Endothelial cell of umbilical vein (primary cell): ENCODE measurements around the gene EMP2. TPM values are rescaled to one million over a fixed set of nuclear protein-coding genes. Genes with fewer than 3 reads are reported as not detected.

Experiments used
- BruUV-seq: library from RNA; stranded (reverse); fragments of 400-500 nt; replicated peaks from 2 replicates; lab custom pipeline; 2021; lab: Mats Ljungman, UMichigan
- CTCF ChIA-PET: fragments of 300-600, 350-600 bp; sonication (Branson Sonifier 250); formaldehyde crosslinking; loops from one replicate; lab custom pipeline; 2021; ENCODE audit warnings: antibody characterized with exemption, inconsistent platforms; lab: Charles Lee
- POLR2A ChIA-PET: fragments of 300-600, 350-600 bp; sonication (Branson Sonifier 250); formaldehyde crosslinking; loops from one replicate; lab custom pipeline; 2021; ENCODE audit warnings: antibody characterized with exemption, inconsistent platforms; lab: Charles Lee
- DNase-seq: peaks from one replicate; pipeline ENCODE4 v3.0.0-alpha.2; 2011; ENCODE audit warnings: low read depth, low spot score
- FAIRE-seq: peaks from 2 replicates; lab custom pipeline; 2011; peaks lifted over from hg19 to GRCh38; lab: Jason Lieb, UNC
- H2AFZ ChIP-seq: 2 replicates; pipeline ENCODE4 v1.6.0; 2012; ENCODE audit warnings: low read depth, low read length, control low read depth, inconsistent platforms
- H3K27ac ChIP-seq: 2 replicates; pipeline ENCODE4 v1.5.1; 2011; ENCODE audit warnings: low read depth, mild to moderate bottlenecking, control low read depth, low read length, moderate library complexity; ENCODE audit not compliant: insufficient read depth
- H3K27me3 ChIP-seq, 2 experiments: 2 replicates each; pipeline versions ENCODE4 v1.6.0 to v1.6.1; 2011; ENCODE audit warnings: low read length in 2 of 2, mixed read lengths in 1 of 2; ENCODE audit not compliant: control insufficient read depth in 2 of 2, insufficient read depth in 2 of 2
- H3K36me3 ChIP-seq, 2 experiments: 2 replicates in 1 of 2; 3 replicates in 1 of 2; pipeline ENCODE4 v1.5.1; 2011; ENCODE audit warnings: low read length in 2 of 2, mild to moderate bottlenecking in 1 of 2, moderate library complexity in 1 of 2; ENCODE audit not compliant: control insufficient read depth in 2 of 2, insufficient read depth in 2 of 2; ENCODE audit errors: extremely low read depth in 1 of 2
- H3K4me1 ChIP-seq: 3 replicates; pipeline ENCODE4 v1.5.1; 2011; ENCODE audit warnings: mild to moderate bottlenecking, low read length; ENCODE audit not compliant: control insufficient read depth, insufficient read depth; ENCODE audit errors: extremely low read depth
- H3K4me2 ChIP-seq: 2 replicates; pipeline ENCODE4 v1.6.1; 2011; ENCODE audit warnings: low read length, control low read depth, mixed read lengths; ENCODE audit not compliant: insufficient read depth
- H3K4me3 ChIP-seq, 3 experiments: fragments of 200-600 bp in 1 of 3; sonication (generic), shearing (Covaris generic) in 1 of 3; replicated peaks in 1 of 3; 2 replicates each; pipeline ENCODE4 v1.5.1; 2011 to 2016; ENCODE audit warnings: control low read depth in 3 of 3, low read length in 3 of 3, mild to moderate bottlenecking in 2 of 3, inconsistent platforms in 1 of 3, low read depth in 1 of 3, moderate library complexity in 1 of 3; ENCODE audit not compliant: insufficient read depth in 1 of 3
- H3K79me2 ChIP-seq: 2 replicates; pipeline ENCODE4 v1.6.0; 2012; ENCODE audit warnings: low read length, inconsistent platforms; ENCODE audit not compliant: control insufficient read depth, insufficient read depth
- H3K9ac ChIP-seq: replicated peaks from 2 replicates; pipeline ENCODE3; 2011; ENCODE audit warnings: low read length, control low read depth; ENCODE audit not compliant: insufficient read depth; ENCODE audit errors: extremely low read depth
- H3K9me1 ChIP-seq: replicated peaks from 3 replicates; pipeline ENCODE4 v1.6.0; 2011; ENCODE audit warnings: mild to moderate bottlenecking, low read length; ENCODE audit not compliant: control insufficient read depth, insufficient read depth; ENCODE audit errors: extremely low read depth
- H3K9me3 ChIP-seq: replicated peaks from 2 replicates; pipeline ENCODE4 v1.5.1; 2012; ENCODE audit warnings: low read length, inconsistent platforms; ENCODE audit not compliant: control insufficient read depth, insufficient read depth
- H4K20me1 ChIP-seq: replicated peaks from 2 replicates; pipeline ENCODE3; 2011; ENCODE audit warnings: mild to moderate bottlenecking, low read length; ENCODE audit not compliant: control insufficient read depth, insufficient read depth; ENCODE audit errors: extremely low read depth
- EZH2 ChIP-seq: IDR thresholded peaks from 2 replicates; pipeline ENCODE4 v1.6.1; 2012; ENCODE audit warnings: borderline replicate concordance, low read depth, mild to moderate bottlenecking, moderate library complexity, low read length, inconsistent platforms; ENCODE audit not compliant: severe bottlenecking
- FOS ChIP-seq: IDR thresholded peaks from 2 replicates; pipeline ENCODE4 v1.6.1; 2011; ENCODE audit warnings: mild to moderate bottlenecking, low read length, moderate library complexity, borderline replicate concordance; ENCODE audit not compliant: insufficient read depth
- GATA2 ChIP-seq: IDR thresholded peaks from 2 replicates; pipeline ENCODE4 v1.7.0; 2011; ENCODE audit warnings: low read depth, mild to moderate bottlenecking, moderate library complexity, mixed read lengths, low read length; ENCODE audit not compliant: insufficient read length, insufficient read depth
- JUN ChIP-seq: IDR thresholded peaks from 2 replicates; pipeline ENCODE4 v1.6.1; 2011; ENCODE audit warnings: borderline replicate concordance, low read depth; ENCODE audit not compliant: insufficient read length, insufficient read depth
- MYC ChIP-seq: IDR thresholded peaks from one replicate; pipeline ENCODE4 v1.6.1; 2011; ENCODE audit warnings: mild to moderate bottlenecking, low read depth, low read length
- POLR2A ChIP-seq: IDR thresholded peaks from 2 replicates; pipeline ENCODE4 v1.6.1; 2012; ENCODE audit warnings: low read depth, mild to moderate bottlenecking, control low read depth, low read length
- POLR2AphosphoS5 ChIP-seq: IDR thresholded peaks from 2 replicates; pipeline ENCODE4 v1.6.1; 2012; ENCODE audit warnings: low read depth, mild to moderate bottlenecking, control low read depth, low read length, moderate library complexity; ENCODE audit not compliant: insufficient read depth
- dilution Hi-C: fragments of 300-500 bp; cut with MboI; formaldehyde crosslinking; loops from one replicate; pipeline ENCODE4 v1.15.0; 2019; ENCODE audit warnings: low sequenced_read_pairs; ENCODE audit not compliant: extremely low pct_ligation_motif_present
- intact Hi-C: fragments of 100-400 bp; cut with micrococcal nuclease; formaldehyde crosslinking; loops from one replicate; pipeline ENCODE4 v1.10.0; 2022
- polyA plus RNA-seq, 4 experiments: library from polyadenylated mRNA; depleted of rRNA in 3 of 4; stranded (reverse) in 3 of 4; unstranded in 1 of 4; fragments of >200 nt; gene quantifications; 2 replicates each; pipeline versions ENCODE4 v1.2.1 to v1.2.3, GENCODE V29; 2011 to 2012; ENCODE audit warnings: missing spikeins in 1 of 4
- total RNA-seq: library from RNA; stranded (reverse); gene quantifications from 2 replicates; pipeline ENCODE4 v1.2.3, GENCODE V29; 2021

The EMP2 gene
- total and polyA plus RNA-seq, 2 donors (not counting 3 experiments of a cell fraction or from before 2014, with no cell fraction given), result 19.0 to 25.5 TPM

DNA sequence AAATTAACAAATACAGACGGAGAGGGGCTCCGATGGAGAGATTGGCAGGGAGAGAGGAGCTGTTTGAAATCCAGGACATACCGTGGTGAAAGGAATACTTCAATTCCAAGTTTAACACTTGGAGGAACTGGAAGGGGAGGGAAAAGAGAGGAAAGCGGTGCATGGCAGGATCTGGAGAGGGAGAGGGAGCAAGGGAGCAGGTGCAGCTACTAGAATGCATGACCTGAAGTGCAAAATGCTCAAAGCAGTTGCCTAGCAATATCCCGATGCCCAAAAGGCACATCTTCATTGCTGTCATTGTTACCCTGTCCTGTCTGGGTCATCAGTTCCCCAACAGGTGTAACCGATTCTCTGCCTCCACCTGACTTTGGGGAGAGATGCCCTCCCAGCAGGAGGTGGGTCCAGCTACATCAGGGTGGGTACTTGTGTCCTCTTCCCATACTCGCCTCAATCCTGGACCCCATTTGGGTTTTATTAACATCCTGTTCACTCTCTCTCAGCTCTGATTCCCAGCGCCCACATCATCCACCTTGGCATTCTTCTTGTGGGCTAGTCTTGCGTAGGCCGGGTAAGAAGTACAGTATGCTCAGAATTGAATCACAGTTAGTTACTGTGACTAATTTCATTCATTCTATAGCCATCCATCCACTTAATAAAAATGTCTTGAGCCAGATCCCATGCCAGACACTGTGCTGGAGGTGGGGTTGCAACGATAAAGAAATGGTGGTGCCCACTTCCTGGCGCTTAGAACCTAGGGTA, 37.4 kb upstream of the EMP2 start:
- BruUV-seq, result no TSS peak
- FAIRE-seq (no peak), DNase-seq (no peak)
- no peak overlapping the region for H2AFZ ChIP-seq
- no peak for TF ChIP-seq JUN
- TF ChIP-seq POLR2A, result no peak
- no peak for TF ChIP-seq MYC
- no peak for TF ChIP-seq GATA2
- no peak for TF ChIP-seq FOS
- no peak for TF ChIP-seq POLR2AphosphoS5
- no peak for TF ChIP-seq EZH2
- H3K4me3 ChIP-seq, result no peak overlapping the region
- no peak overlapping the region for H3K9ac ChIP-seq
- intact Hi-C loops, result no loop called here
- no peaks in the 10 kb centered on the region for H3K9me1 ChIP-seq
- H3K9me3 ChIP-seq, result no peaks in the 10 kb centered on the region
- CTCF ChIA-PET, result no interaction called here
- no peaks in the 10 kb centered on the region for H3K36me3 ChIP-seq
- dilution Hi-C loops, result no loop called here
- H3K4me1 ChIP-seq, result no peaks in the 10 kb centered on the region
- H3K4me2 ChIP-seq, result no peak overlapping the region
- peaks cover 0 to 3% of the 10 kb centered on the region in 2 experiments for H3K27me3 ChIP-seq
- POLR2A ChIA-PET, result interaction anchor here (0.6 kb wide), 1 partner anchor 1521 kb away, joined by 4 read pairs; no protein-coding TSS in a partner anchor
- no peaks in the 10 kb centered on the region for H3K79me2 ChIP-seq
- no peaks in the 10 kb centered on the region for H4K20me1 ChIP-seq
- H3K27ac ChIP-seq, result no peak overlapping the region
